Astrocyte (in vitro differentiated cells and primary cell): ENCODE results near the gene ZNF519. TPM values are rescaled to one million over a fixed set of nuclear protein-coding genes. Genes with fewer than 3 reads are reported as not detected.

Source experiments
- DNase-seq: peaks from one replicate; pipeline ENCODE4 v3.0.0-alpha.2; 2010; ENCODE audit warnings: low read depth
- FAIRE-seq: peaks from 2 replicates; lab custom pipeline; 2011; peaks lifted over from hg19 to GRCh38; lab: Jason Lieb, UNC
- H2AFZ ChIP-seq: 2 replicates; pipeline ENCODE4 v1.6.0; 2012; ENCODE audit warnings: low read depth, low read length, inconsistent platforms
- H3K27ac ChIP-seq: 2 replicates; pipeline ENCODE4 v1.5.1; 2011; ENCODE audit warnings: low read depth, low read length, inconsistent platforms
- H3K27me3 ChIP-seq: 2 replicates; pipeline ENCODE4 v1.6.0; 2011; ENCODE audit warnings: low read length, inconsistent platforms; ENCODE audit not compliant: insufficient read depth
- H3K36me3 ChIP-seq: 2 replicates; pipeline ENCODE4 v1.5.1; 2011; ENCODE audit warnings: low read length, inconsistent platforms; ENCODE audit not compliant: insufficient read depth
- H3K4me1 ChIP-seq: 2 replicates; pipeline ENCODE4 v1.5.1; 2011; ENCODE audit warnings: low read length, inconsistent platforms; ENCODE audit not compliant: insufficient read depth
- H3K4me2 ChIP-seq: 2 replicates; pipeline ENCODE4 v1.6.0; 2012; ENCODE audit warnings: low read length, inconsistent platforms
- H3K4me3 ChIP-seq: 2 replicates; pipeline ENCODE4 v1.5.1; 2011; ENCODE audit warnings: low read depth, mild to moderate bottlenecking, low read length, inconsistent platforms; ENCODE audit not compliant: insufficient read depth
- H3K79me2 ChIP-seq: 2 replicates; pipeline ENCODE4 v1.6.0; 2012; ENCODE audit warnings: mild to moderate bottlenecking, low read length, inconsistent platforms; ENCODE audit not compliant: insufficient read depth
- H3K9ac ChIP-seq: 2 replicates; pipeline ENCODE4 v1.6.0; 2012; ENCODE audit warnings: mild to moderate bottlenecking, low read length, inconsistent platforms
- H3K9me3 ChIP-seq: 2 replicates; pipeline ENCODE4 v1.5.1; 2012; ENCODE audit warnings: low read depth, mild to moderate bottlenecking, low read length, inconsistent platforms; ENCODE audit not compliant: insufficient read depth
- H4K20me1 ChIP-seq: 2 replicates; pipeline ENCODE4 v1.6.0; 2012; ENCODE audit warnings: low read length, inconsistent platforms; ENCODE audit not compliant: insufficient read depth
- H3K27ac Mint-ChIP-seq: one replicate; pipeline ENCODE4 v1.8.0; 2021; ENCODE audit warnings: mild to moderate bottlenecking, mixed read lengths; ENCODE audit not compliant: unreplicated experiment
- H3K27me3 Mint-ChIP-seq: one replicate; pipeline ENCODE4 v1.8.0; 2021; ENCODE audit warnings: low read depth, mixed read lengths; ENCODE audit not compliant: unreplicated experiment
- H3K36me3 Mint-ChIP-seq: one replicate; pipeline ENCODE4 v1.8.0; 2021; ENCODE audit warnings: low read depth, mixed read lengths; ENCODE audit not compliant: unreplicated experiment
- H3K4me1 Mint-ChIP-seq: one replicate; pipeline ENCODE4 v1.8.0; 2021; ENCODE audit warnings: low read depth, mixed read lengths; ENCODE audit not compliant: unreplicated experiment
- H3K4me3 Mint-ChIP-seq: one replicate; pipeline ENCODE4 v1.8.0; 2021; ENCODE audit warnings: mild to moderate bottlenecking, moderate library complexity, mixed read lengths; ENCODE audit not compliant: unreplicated experiment
- H3K9me3 Mint-ChIP-seq: one replicate; pipeline ENCODE4 v1.8.0; 2021; ENCODE audit warnings: mild to moderate bottlenecking, mixed read lengths; ENCODE audit not compliant: unreplicated experiment
- EZH2 ChIP-seq: IDR thresholded peaks from 2 replicates; pipeline ENCODE4 v1.6.1; 2012; ENCODE audit warnings: mild to moderate bottlenecking, low read length, inconsistent platforms; ENCODE audit not compliant: insufficient read depth
- total RNA-seq: library from RNA; stranded (reverse); gene quantifications from 2 replicates; pipeline ENCODE4 v1.2.1, GENCODE V29; 2021
- TF ChIP-seq, protein P1 (sequence below): IDR thresholded peaks from 2 replicates; pipeline ENCODE4 v1.5.1; 2011; ENCODE audit warnings: low read depth, mild to moderate bottlenecking, inconsistent platforms, low read length, moderate library complexity; ENCODE audit not compliant: insufficient read depth

ZNF519 gene
- total RNA-seq, 1 donor from 2014 or later, result 7.7 TPM

- no peak overlapping the region for H3K27ac Mint-ChIP-seq
- Histone ChIP-seq H3K4me3 (no peak overlapping the region), H4K20me1 (no peaks in the 10 kb centered on the region), H3K79me2 (no peaks in the 10 kb centered on the region), H3K9me3 (peaks cover 13% of the 10 kb centered on the region), H3K27ac (no peak overlapping the region), H2AFZ (no peak overlapping the region), H3K9ac (no peak overlapping the region), H3K4me1 (no peaks in the 10 kb centered on the region), H3K36me3 (no peaks in the 10 kb centered on the region), H3K27me3 (no peaks in the 10 kb centered on the region), H3K4me2 (no peak overlapping the region)
- no peak for FAIRE-seq
- no peak overlapping the region for H3K4me3 Mint-ChIP-seq
- no peaks in the 10 kb centered on the region for H3K27me3 Mint-ChIP-seq
- TF ChIP-seq, protein P1, sequence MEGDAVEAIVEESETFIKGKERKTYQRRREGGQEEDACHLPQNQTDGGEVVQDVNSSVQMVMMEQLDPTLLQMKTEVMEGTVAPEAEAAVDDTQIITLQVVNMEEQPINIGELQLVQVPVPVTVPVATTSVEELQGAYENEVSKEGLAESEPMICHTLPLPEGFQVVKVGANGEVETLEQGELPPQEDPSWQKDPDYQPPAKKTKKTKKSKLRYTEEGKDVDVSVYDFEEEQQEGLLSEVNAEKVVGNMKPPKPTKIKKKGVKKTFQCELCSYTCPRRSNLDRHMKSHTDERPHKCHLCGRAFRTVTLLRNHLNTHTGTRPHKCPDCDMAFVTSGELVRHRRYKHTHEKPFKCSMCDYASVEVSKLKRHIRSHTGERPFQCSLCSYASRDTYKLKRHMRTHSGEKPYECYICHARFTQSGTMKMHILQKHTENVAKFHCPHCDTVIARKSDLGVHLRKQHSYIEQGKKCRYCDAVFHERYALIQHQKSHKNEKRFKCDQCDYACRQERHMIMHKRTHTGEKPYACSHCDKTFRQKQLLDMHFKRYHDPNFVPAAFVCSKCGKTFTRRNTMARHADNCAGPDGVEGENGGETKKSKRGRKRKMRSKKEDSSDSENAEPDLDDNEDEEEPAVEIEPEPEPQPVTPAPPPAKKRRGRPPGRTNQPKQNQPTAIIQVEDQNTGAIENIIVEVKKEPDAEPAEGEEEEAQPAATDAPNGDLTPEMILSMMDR, result no peak
- no peak for TF ChIP-seq EZH2
- peaks cover 24% of the 10 kb centered on the region for H3K9me3 Mint-ChIP-seq
- peaks cover 23% of the 10 kb centered on the region for H3K36me3 Mint-ChIP-seq
- peaks cover 4% of the 10 kb centered on the region for H3K4me1 Mint-ChIP-seq
- no peak for DNase-seq
Observed at GRCh38 chr18:14104201-14104600, 28.0 kb downstream of the ZNF519 start.

- no peak for FAIRE-seq
Observed at GRCh38 chr18:14100503-14101286, 31.5 kb downstream of the ZNF519 start.

More at GRCh38 chr18:14100503-14101286, 31.5 kb downstream of the ZNF519 start:
- Histone ChIP-seq H4K20me1 (no peaks in the 10 kb centered on the region), H3K4me1 (no peaks in the 10 kb centered on the region), H3K36me3 (peaks cover 9% of the 10 kb centered on the region), H3K4me3 (no peak overlapping the region), H3K9me3 (peaks cover 5% of the 10 kb centered on the region), H3K27me3 (no peaks in the 10 kb centered on the region), H3K4me2 (no peak overlapping the region), H3K27ac (no peak overlapping the region), H2AFZ (no peak overlapping the region), H3K79me2 (no peaks in the 10 kb centered on the region), H3K9ac (no peak overlapping the region)
- Mint-ChIP-seq H3K27ac (no peak overlapping the region), H3K27me3 (no peaks in the 10 kb centered on the region), H3K36me3 (peaks cover 14% of the 10 kb centered on the region), H3K4me1 (peaks cover 4% of the 10 kb centered on the region), H3K4me3 (no peak overlapping the region), H3K9me3 (peaks cover 13% of the 10 kb centered on the region)
- no peak for DNase-seq
- TF ChIP-seq, protein P1, result no peak
- TF ChIP-seq EZH2, result no peak
